ENCODE measurements around the gene ACSS2.

The ACSS2 gene

GRCh38 chr20:34943808-34944567 lies 67.6 kb downstream of the ACSS2 start:
- TF ChIP-seq POLR2A (IDR thresholded peaks at IDR 0.05; ENCODE audit: low read depth, low read length): no peak
- FAIRE-seq (no peak), DNase-seq (ENCODE audit: insufficient read length) (no peak)

- FAIRE-seq (no peak), DNase-seq (ENCODE audit: insufficient read length) (no peak)
Observed at GRCh38 chr20:34945315-34946077, 69.1 kb downstream of the ACSS2 start.

GRCh38 chr20:34946661-34947060 lies 70.2 kb downstream of the ACSS2 start:
- FAIRE-seq (no peak), DNase-seq (ENCODE audit: insufficient read length) (no peak)
- TF ChIP-seq TAF1 (IDR thresholded peaks at IDR 0.05; ENCODE audit: borderline replicate concordance, low read depth, low read length) (no peak), POLR2AphosphoS5 (IDR thresholded peaks at IDR 0.05; ENCODE audit: low read depth, low read length) (no peak), POLR2A (IDR thresholded peaks at IDR 0.05; ENCODE audit: low read depth, low read length) (no peak)

More at GRCh38 chr20:34945315-34946077, 69.1 kb downstream of the ACSS2 start:
- no peak for TF ChIP-seq POLR2AphosphoS5 (IDR thresholded peaks at IDR 0.05; ENCODE audit: low read depth, low read length)
- TF ChIP-seq POLR2A (IDR thresholded peaks at IDR 0.05; ENCODE audit: low read depth, low read length): no peak
- TF ChIP-seq TAF1 (IDR thresholded peaks at IDR 0.05; ENCODE audit: borderline replicate concordance, low read depth, low read length): no peak

GRCh38 chr20:34947336-34947735 lies 70.9 kb downstream of the ACSS2 start:
- FAIRE-seq: no peak
- no peak for DNase-seq (ENCODE audit: insufficient read length)
- TF ChIP-seq TAF1 (IDR thresholded peaks at IDR 0.05; ENCODE audit: borderline replicate concordance, low read depth, low read length) (no peak), POLR2A (IDR thresholded peaks at IDR 0.05; ENCODE audit: low read depth, low read length) (no peak), POLR2AphosphoS5 (IDR thresholded peaks at IDR 0.05; ENCODE audit: low read depth, low read length) (no peak)

- TF ChIP-seq POLR2A (IDR thresholded peaks at IDR 0.05; ENCODE audit: low read depth, low read length) (no peak), POLR2AphosphoS5 (IDR thresholded peaks at IDR 0.05; ENCODE audit: low read depth, low read length) (no peak), TAF1 (IDR thresholded peaks at IDR 0.05; ENCODE audit: borderline replicate concordance, low read depth, low read length) (no peak)
- DNase-seq (ENCODE audit: insufficient read length) (no peak), FAIRE-seq (no peak)
Observed at GRCh38 chr20:34948030-34948429, 71.6 kb downstream of the ACSS2 start.

- no peak for FAIRE-seq
- no peak for TF ChIP-seq POLR2A (IDR thresholded peaks at IDR 0.05; ENCODE audit: low read depth, low read length)
- TF ChIP-seq POLR2AphosphoS5 (IDR thresholded peaks at IDR 0.05; ENCODE audit: low read depth, low read length): no peak
- no peak for TF ChIP-seq TAF1 (IDR thresholded peaks at IDR 0.05; ENCODE audit: borderline replicate concordance, low read depth, low read length)
- DNase-seq (ENCODE audit: insufficient read length): no peak
Observed at GRCh38 chr20:34949120-34949519, 72.7 kb downstream of the ACSS2 start.

GRCh38 chr20:34951252-34951651 lies 74.8 kb downstream of the ACSS2 start:
- TF ChIP-seq TAF1 (IDR thresholded peaks at IDR 0.05; ENCODE audit: borderline replicate concordance, low read depth, low read length): no peak
- no peak for TF ChIP-seq POLR2AphosphoS5 (IDR thresholded peaks at IDR 0.05; ENCODE audit: low read depth, low read length)
- TF ChIP-seq POLR2A (IDR thresholded peaks at IDR 0.05; ENCODE audit: low read depth, low read length): no peak
- FAIRE-seq (no peak), DNase-seq (ENCODE audit: insufficient read length) (no peak)

GRCh38 chr20:34951652-34952051 lies 75.2 kb downstream of the ACSS2 start:
- FAIRE-seq: no peak

GRCh38 chr20:34952671-34953070 lies 76.3 kb downstream of the ACSS2 start:
- FAIRE-seq: no peak
- DNase-seq (ENCODE audit: insufficient read length): no peak
- TF ChIP-seq POLR2A (IDR thresholded peaks at IDR 0.05; ENCODE audit: low read depth, low read length): no peak
- no peak for TF ChIP-seq POLR2AphosphoS5 (IDR thresholded peaks at IDR 0.05; ENCODE audit: low read depth, low read length)
- no peak for TF ChIP-seq TAF1 (IDR thresholded peaks at IDR 0.05; ENCODE audit: borderline replicate concordance, low read depth, low read length)

More at GRCh38 chr20:34951652-34952051, 75.2 kb downstream of the ACSS2 start:
- no peak for DNase-seq (ENCODE audit: insufficient read length)
- TF ChIP-seq POLR2AphosphoS5 (IDR thresholded peaks at IDR 0.05; ENCODE audit: low read depth, low read length) (no peak), POLR2A (IDR thresholded peaks at IDR 0.05; ENCODE audit: low read depth, low read length) (no peak), TAF1 (IDR thresholded peaks at IDR 0.05; ENCODE audit: borderline replicate concordance, low read depth, low read length) (no peak)

- FAIRE-seq: no peak
- TF ChIP-seq POLR2A (IDR thresholded peaks at IDR 0.05; ENCODE audit: low read depth, low read length) (no peak), TAF1 (IDR thresholded peaks at IDR 0.05; ENCODE audit: borderline replicate concordance, low read depth, low read length) (no peak), POLR2AphosphoS5 (IDR thresholded peaks at IDR 0.05; ENCODE audit: low read depth, low read length) (no peak)
- no peak for DNase-seq (ENCODE audit: insufficient read length)
Observed at GRCh38 chr20:34953960-34954359, 77.5 kb downstream of the ACSS2 start.

GRCh38 chr20:34954904-34955230 lies 78.5 kb downstream of the ACSS2 start:
- TF ChIP-seq POLR2A (IDR thresholded peaks at IDR 0.05; ENCODE audit: low read depth, low read length) (no peak), TAF1 (IDR thresholded peaks at IDR 0.05; ENCODE audit: borderline replicate concordance, low read depth, low read length) (no peak), POLR2AphosphoS5 (IDR thresholded peaks at IDR 0.05; ENCODE audit: low read depth, low read length) (no peak)
- FAIRE-seq (no peak), DNase-seq (ENCODE audit: insufficient read length) (no peak)

Data from GM12892 (cell line).